Hair follicle dermal papilla cell (primary cell): ENCODE measurements around the gene ENPP7. TPM values are rescaled to one million over a fixed set of nuclear protein-coding genes. Genes with fewer than 3 reads are reported as not detected.

ENCODE experiments used
- small RNA-seq: library from RNA; depleted of rRNA; stranded (forward); fragments of <200 nt; gene quantifications from one replicate; pipeline ENCODE3, GENCODE V24; 2012
- total RNA-seq: library from RNA; depleted of rRNA; stranded (reverse); fragments of >200 nt; gene quantifications from 2 replicates; pipeline ENCODE4 v1.2.3, GENCODE V29; 2012

ENPP7 gene, protein sequence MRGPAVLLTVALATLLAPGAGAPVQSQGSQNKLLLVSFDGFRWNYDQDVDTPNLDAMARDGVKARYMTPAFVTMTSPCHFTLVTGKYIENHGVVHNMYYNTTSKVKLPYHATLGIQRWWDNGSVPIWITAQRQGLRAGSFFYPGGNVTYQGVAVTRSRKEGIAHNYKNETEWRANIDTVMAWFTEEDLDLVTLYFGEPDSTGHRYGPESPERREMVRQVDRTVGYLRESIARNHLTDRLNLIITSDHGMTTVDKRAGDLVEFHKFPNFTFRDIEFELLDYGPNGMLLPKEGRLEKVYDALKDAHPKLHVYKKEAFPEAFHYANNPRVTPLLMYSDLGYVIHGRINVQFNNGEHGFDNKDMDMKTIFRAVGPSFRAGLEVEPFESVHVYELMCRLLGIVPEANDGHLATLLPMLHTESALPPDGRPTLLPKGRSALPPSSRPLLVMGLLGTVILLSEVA
- total RNA-seq: not detected in 2 replicates

DNA sequence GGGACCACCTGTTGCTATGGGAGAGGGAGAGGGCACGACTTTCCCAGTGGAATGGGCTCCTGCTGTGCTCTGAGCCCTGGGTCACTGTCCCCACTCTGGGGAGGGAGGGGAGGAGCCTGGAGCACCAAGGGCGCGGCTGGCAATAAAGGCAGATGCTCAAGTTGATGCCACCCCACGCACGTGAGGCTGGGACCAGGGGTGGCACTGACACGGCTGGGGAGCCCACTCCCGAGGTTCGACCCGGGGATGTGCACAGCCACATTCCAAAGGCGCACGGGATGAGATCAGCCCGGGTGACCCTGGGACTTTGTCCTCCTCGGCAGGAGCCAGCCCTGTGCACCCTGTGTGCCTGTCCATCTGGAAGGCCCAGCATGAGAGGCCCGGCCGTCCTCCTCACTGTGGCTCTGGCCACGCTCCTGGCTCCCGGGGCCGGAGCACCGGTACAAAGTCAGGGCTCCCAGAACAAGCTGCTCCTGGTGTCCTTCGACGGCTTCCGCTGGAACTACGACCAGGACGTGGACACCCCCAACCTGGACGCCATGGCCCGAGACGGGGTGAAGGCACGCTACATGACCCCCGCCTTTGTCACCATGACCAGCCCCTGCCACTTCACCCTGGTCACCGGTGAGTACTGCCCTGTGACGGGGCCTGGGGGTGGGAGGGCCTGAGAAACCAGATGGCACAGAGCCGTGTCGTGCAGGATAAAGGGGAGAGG, at the start of gene ENPP7:
Gene ENPP7 (plus strand): TSS at position 175 of the 715 bp plus-strand sequence. CDS start 197 bp downstream, at position 372.

DNA sequence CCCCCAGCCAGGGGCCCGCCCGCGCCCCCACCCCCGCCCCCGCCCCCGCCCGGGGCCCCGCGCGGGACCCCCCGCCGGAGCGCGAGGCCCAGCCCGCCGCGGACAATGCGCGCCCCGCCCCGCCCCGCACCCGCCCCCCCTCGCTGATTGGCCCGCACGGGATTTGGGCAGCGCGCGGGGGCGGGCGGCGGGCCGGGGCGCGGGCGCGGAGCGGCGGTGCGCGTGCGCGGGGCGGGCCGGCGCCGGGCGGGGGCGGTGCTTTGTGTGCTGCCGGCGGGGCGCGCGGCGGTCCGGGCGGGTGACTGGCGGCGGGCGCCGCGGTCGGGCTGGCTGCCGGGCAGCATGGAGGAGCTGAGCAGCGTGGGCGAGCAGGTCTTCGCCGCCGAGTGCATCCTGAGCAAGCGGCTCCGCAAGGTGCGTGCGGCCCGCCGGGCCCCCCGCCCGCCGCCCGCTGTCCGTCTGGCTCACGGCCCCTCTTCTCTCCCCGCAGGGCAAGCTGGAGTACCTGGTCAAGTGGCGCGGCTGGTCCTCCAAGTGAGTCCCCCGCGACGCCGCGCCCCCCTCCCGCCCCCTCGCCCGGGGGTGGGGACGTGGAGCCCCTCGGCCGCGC, 47.3 kb downstream of the ENPP7 start, which contains the start of gene CBX2:
Gene CBX2 (plus strand): TSS at position 255 of the 610 bp plus-strand sequence. CDS start 88 bp downstream, at position 343.

Small RNA genes within 50 kb of the gene (small RNA-seq; reads per million reads assigned to genes)
- gene MIR4739: not detected

Other genes starting within 250 kb of the ENPP7 start
- not detected in 2 replicates for gene RBFOX3, start 119.9 kb upstream of the ENPP7 start, total RNA-seq
- gene CBX2, start 47.2 kb downstream of the ENPP7 start, total RNA-seq: 1.1 and 1.9 TPM in 2 replicates
- gene CBX8, start 66.1 kb downstream of the ENPP7 start, total RNA-seq: 2.6 and 3.4 TPM in 2 replicates
- 15.9 and 17.0 TPM in 2 replicates for gene CBX4, start 108.5 kb downstream of the ENPP7 start, total RNA-seq